ENCODE data around the gene TMEM35B.
"Not testable (repeated sequence)": the region's sequence is repeated elsewhere in the genome, so short reads cannot be mapped to it uniquely, and the experiment has no call there.

Gene TMEM35B

DNA sequence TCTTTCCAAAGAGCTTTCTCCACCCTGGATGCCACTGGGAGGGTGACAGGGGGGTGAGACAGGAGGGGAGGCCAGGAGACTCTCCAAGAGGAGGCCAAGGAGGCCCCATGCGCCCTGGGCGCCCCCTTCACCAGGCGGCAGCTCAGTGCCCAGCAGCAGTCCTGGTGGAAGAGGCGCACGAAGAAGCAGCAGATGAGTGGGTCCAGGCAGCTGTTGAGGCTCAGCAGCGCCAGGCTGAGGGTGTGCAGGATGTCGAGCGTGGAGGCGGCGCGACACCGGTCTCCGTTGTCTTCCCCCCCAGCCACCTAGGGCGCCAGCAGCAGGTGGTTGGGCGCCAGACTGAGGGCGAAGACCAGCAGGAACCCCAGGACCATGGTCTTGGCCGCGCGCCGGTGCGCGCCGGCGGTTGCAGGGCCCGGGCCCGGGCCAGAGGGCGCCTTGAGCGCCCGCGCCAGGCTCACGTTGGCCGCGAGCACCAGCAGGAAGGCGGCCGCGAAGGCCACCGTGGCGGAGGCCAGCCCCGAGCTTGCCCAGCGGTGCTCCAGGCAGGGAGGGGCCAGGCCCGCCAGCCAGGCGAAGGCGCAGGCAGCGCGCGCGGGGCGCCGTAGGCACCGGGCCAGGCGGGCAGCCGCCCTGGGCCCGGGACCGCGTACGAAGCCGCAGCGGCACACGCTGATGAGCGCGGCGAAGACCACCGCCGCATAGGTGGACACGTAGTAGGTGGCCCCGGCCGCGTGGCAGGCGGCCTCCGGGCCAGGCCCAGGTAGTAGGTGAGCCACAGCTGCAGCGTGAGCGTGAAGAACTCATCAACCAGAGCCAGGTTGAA is 8.6 kb downstream of the TMEM35B start:
- DNase-seq (ENCODE audit: low spot score), result no peak

DNA sequence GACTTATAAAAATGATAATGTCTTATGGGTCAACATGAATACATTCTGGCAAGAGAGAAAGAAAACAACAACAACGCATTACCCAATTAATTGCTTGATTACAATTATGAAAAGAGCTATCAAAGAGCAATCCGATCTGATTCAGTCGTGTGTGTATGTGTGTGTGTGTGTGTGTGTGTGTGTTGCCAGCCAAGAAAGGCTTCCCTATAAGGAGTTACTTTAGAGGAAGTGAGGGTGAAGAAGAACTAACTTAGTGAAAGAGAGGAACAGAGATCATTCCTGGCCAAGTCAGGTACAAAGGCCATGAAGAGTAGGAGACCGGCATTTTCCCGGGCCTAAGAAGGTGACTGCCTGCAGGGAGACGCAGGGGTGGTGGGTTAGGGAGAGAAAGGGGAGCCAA is 9.4 kb downstream of the TMEM35B start:
- no peak for DNase-seq (ENCODE audit: low spot score)

DNA sequence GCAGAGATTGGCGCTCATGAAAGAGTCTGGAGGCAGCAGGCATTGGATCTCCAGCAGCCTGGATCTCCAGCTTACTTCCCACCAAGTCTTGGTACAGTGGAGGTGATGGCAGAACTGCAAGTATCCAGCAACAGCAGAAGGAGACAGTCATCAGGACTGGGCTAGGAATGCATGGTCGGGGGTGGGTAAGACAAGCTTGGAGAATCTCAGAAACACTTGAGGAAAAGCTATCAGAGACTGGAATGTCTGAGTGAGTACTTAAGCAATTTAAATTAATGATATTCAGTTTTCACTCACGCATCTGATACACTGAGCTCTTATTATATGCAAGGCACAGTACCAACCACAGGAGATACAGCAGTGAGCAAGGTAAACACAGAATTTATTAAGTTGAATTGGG is 9.8 kb downstream of the TMEM35B start:
- no peak for DNase-seq (ENCODE audit: low spot score)

- DNase-seq (ENCODE audit: low spot score), result no peak
Observed at GRCh38 chr1:34974626-34975025, 10.5 kb downstream of the TMEM35B start.

DNA sequence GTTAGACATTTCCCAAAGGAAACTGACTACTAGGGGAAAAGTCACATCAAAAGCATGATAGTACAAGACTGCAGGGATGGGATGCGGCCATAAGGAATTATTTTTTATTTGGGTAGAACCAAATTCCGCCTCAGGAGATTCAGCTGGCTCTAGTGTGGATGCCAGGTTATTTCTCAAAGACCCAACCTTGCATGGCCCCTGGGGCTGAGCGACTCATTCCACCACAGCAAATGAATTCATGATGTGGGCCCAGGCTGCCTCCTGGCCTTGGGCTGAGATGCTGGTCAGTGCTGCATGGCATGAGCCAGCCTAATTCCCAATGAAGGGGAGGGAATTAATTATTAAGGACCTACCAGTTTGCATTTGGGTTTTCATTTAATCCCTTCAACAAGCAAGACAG is 11.8 kb downstream of the TMEM35B start:
- no peak for DNase-seq (ENCODE audit: low spot score)

- no peak for DNase-seq (ENCODE audit: low spot score)
Observed at GRCh38 chr1:34970829-34971228, 14.3 kb downstream of the TMEM35B start.

DNA sequence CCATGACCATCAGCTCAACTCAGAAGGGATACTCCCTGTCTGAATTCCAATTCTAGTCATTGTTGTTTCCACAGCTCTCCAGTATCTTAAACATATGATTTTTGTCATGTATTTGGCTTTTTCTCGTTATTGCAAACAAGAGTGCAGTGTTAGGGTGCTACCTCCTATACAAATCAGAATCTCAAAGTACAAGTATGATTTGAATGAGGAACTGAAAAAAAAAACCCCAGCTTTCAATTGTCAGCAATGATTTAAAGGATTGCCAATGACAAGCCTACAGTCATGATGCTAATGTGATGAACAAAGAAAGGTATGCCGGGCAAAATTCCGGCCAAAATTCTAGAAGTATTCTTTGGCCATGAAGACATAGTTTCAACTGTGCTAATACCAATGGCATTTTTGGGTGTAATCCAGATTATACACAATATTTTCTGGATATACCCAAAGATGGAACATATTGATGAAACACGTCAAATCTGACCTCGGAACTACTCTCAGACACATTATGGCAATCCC is 14.9 kb downstream of the TMEM35B start:
- no peak for DNase-seq (ENCODE audit: low spot score)

- not testable (repeated sequence) for DNase-seq (ENCODE audit: low spot score)
Observed at GRCh38 chr1:34968297-34968696, 16.9 kb downstream of the TMEM35B start.

- not testable (repeated sequence) for DNase-seq (ENCODE audit: low spot score)
Observed at GRCh38 chr1:34967672-34968071, 17.5 kb downstream of the TMEM35B start.

DNA sequence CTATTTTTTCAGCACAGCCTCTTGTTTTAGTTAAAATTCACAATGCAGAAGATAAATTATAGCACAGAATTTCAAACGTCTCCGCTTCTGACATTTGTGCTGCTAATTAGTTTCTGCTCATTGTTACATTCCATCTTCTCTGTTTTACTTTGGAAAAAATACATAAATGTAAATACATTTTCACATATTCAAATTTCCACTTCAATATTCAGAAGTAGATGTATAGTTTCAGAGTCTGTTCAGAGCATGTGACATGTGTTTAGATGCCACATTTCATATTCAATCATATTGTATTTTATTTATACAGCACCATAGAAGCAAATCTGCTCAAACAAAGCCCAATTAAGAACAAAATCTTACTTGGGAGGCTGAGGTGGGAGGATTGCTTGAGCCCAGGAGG is 19.6 kb downstream of the TMEM35B start:
- no peak for DNase-seq (ENCODE audit: low spot score)

DNA sequence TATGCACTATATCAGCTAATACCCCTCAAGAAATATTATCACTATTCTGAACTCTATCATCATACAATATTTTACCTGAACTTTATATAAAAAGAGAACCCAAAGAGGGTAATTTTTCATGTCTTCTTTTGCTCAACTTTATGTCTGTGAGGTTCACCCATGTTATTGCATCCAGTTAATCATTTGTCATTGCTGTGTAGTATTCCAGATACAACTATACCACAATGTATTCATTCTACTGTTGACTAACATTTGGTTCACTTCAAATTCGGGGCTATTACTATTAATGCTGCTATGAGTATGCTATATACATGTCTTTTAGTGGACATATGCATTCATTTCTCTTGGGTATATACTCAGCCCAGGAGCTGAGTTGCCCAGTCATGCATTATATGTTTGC is 34.7 kb downstream of the TMEM35B start:
- no peak for DNase-seq (ENCODE audit: low spot score)

GRCh38 chr1:34948739-34949138 is 36.4 kb downstream of the TMEM35B start:
- DNase-seq (ENCODE audit: low spot score), result not testable (repeated sequence)

- not testable (repeated sequence) for DNase-seq (ENCODE audit: low spot score)
Observed at GRCh38 chr1:34947641-34948314, 37.4 kb downstream of the TMEM35B start.

- no peak for DNase-seq (ENCODE audit: low spot score)
Observed at GRCh38 chr1:34946211-34946610, 38.9 kb downstream of the TMEM35B start.

DNA sequence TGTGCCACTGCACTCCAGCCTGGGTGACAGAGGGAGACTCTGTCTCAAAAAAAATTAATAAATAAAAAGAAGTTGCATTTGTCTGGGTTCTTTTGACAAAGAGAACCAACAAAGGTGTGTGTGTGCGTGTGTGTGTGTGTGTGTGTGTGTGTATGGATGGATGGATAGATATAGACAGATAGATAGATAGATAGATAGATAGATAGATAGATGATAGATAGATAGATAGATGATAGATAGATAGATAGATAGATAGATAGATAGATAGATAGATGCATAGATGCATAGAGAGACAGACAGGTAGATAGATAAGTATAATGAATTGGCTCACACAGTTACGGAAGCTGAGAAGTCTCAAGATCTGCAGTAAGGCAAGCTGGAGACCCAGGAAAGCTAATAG is 43.3 kb downstream of the TMEM35B start:
- not testable (repeated sequence) for DNase-seq (ENCODE audit: low spot score)
